Choroid plexus epithelial cell (primary cell): ENCODE data around the gene ITGB8.
A peak's percentile ranks its signal among the peaks of the same experiment; 100 is the strongest.

ENCODE experiments used
- DNase-seq: peaks from one replicate; pipeline ENCODE4 v3.0.0-alpha.2; 2010; ENCODE audit warnings: low read depth
- H3K4me3 ChIP-seq: 2 replicates; pipeline ENCODE4 v1.5.1; 2011; ENCODE audit warnings: low read depth, mild to moderate bottlenecking, control low read depth, low read length, moderate library complexity
- TF ChIP-seq, protein P1 (sequence below): conservative IDR thresholded peaks from 2 replicates; pipeline ENCODE4 v1.5.1; 2011; ENCODE audit warnings: low read depth, mild to moderate bottlenecking, control low read depth, inconsistent platforms, low read length, moderate library complexity

Gene ITGB8

DNA sequence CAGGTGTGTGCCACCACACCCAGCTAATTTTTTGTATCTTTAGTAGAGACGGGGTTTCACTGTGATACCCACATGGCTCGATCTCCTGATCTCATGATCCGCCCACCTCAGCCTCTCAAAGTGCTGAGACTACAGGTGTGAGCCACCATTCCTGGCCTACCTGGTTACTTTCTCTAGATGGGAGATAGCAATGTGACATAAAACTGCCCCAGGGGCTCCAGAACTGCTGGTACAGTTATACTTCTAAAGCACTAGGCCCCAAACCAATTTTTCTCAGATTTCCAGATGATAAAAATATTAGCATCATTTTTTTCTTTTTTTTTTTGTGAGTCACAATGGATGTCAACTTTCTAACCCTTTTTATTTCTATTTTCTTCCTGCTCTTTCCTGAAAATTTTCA, 27.4 kb downstream of the ITGB8 start:
- no peak overlapping the region for H3K4me3 ChIP-seq
- TF ChIP-seq, protein P1, sequence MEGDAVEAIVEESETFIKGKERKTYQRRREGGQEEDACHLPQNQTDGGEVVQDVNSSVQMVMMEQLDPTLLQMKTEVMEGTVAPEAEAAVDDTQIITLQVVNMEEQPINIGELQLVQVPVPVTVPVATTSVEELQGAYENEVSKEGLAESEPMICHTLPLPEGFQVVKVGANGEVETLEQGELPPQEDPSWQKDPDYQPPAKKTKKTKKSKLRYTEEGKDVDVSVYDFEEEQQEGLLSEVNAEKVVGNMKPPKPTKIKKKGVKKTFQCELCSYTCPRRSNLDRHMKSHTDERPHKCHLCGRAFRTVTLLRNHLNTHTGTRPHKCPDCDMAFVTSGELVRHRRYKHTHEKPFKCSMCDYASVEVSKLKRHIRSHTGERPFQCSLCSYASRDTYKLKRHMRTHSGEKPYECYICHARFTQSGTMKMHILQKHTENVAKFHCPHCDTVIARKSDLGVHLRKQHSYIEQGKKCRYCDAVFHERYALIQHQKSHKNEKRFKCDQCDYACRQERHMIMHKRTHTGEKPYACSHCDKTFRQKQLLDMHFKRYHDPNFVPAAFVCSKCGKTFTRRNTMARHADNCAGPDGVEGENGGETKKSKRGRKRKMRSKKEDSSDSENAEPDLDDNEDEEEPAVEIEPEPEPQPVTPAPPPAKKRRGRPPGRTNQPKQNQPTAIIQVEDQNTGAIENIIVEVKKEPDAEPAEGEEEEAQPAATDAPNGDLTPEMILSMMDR, result no peak
- no peak for DNase-seq

DNA sequence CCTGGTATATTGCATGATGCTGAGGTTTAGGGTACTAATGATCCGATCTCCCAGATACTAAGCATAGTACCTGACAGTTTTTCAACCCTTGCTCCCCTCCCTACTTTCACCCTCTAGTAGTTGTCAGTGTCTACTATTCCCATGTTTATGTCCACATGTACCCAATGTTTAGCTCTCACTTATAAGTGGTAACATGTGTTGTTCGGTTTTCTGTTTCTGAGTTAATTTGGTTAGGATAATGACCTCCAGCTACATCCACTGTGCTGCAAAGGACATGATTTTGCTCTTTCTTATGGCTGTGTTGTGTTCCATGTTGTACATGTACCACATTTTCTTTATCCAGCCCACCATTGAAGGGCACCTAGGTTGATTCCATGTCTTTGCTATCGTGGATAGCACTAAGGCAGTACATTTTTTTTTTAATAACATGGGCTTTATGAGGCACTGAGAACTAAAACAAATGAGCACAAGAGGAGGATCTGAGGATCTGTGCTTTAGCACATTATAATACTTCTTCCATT, 28.1 kb downstream of the ITGB8 start:
- H3K4me3 ChIP-seq, result no peak overlapping the region
- TF ChIP-seq, protein P1, result no peak
- no peak for DNase-seq

DNA sequence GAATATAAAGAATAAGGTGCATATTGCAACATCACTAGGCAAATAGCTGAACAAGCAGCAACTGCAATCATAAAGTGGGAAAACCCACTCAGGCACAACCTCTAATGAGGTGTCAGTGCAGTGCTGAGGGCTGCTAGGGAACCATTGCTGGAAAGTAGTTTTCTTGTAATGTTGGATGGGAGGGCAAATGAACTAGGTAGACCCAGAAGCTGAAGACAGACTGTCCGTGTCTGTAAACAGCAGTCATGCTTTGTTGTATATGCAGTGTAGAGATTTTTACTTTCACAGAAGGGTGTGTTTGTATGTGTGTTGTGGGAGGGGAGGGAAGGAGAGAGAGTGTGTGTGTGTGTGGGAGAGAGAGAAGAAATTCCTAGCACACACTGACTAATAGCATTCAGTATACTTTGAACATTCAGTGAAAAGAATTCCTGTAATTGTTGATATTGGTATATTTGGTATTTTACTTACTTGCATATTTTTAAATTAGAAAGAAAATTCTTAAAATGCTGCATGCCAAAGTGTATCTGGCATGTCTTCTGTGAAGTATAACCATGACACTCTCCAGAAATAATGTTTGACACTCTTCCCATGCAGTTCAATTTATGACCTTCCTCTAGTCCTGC, 28.8 kb downstream of the ITGB8 start:
- no peak overlapping the region for H3K4me3 ChIP-seq
- peak; percentile 7 for DNase-seq
- TF ChIP-seq, protein P1, result no peak

DNA sequence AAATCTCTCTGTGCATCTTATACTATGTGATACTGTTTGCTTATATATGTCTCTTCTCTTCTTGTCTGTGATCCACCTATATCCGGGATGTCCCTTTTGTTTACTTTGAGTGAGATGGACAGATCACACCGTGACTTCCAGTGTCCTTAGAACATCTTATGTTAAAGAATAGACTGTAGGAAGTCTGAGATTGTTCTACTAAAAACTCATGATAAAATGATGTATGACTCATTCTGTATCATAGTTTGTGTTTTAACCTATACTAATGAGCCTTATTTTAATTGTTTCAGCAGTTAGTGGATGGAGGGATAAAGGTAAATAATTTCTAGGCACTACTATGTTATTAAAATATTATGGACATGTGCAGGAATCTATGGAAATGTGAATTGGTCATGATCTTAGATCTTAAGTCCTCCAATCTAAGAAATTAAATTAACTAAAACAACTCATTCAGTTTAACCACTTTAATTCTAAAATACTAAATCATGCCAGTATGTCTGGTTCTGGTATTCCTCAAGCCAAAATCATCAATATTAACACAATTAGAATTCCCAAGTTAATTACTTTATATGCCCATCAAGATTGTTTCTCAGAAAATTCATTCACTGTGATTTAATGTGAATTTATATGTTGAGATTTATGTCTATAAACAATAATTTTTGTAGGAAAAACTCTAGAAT, 32.0 kb downstream of the ITGB8 start:
- no peak overlapping the region for H3K4me3 ChIP-seq
- DNase-seq, result no peak
- TF ChIP-seq, protein P1, result no peak

DNA sequence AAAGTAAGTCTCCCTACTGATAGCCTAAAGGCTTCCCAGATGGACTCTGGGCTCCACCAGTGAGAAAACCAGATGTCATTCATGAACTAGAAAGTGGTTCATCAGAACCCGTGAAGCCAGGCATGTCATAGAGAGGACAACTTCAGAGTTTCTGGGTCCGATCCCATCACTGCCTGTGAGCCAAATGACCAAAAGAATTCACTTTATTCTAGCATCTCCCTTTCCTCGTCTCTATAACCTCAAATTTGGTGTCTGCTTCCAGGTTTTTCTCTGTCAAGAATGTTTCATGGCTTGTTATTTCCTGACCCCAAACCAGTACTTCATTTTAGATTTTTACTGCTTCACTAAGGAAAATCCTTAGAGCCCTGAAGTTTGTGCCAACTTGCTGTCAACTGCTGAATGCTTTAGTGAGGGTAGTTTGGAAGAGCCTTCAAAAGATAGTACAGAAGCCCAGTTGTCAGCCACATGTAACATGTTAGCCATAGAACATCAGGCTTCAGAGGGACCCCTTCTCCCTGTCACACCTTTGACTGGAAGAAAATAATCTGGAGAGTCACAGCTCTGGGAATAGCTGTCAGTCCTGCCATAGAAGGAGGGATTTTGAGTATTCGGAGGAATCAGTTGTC, 34.0 kb downstream of the ITGB8 start:
- no peak for DNase-seq
- TF ChIP-seq, protein P1, result no peak
- H3K4me3 ChIP-seq, result no peak overlapping the region

DNA sequence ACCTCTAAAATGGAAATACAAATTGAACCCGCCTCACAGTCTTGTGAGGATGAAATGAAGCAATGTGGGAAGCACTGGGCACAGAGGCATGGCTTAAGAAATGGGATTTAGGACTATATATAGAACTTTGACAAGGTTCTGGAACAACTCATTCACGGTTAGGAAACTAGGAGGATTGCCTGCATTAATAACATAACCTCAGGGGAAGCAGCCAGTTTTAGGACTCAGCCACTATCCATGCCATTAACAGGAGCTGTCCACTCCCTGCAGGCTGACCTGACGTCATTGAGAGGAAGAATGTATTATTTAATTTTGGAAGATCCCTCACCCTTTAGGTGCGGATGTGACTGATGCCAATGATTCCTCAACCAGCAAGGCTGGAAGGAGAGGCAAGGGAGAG, 34.8 kb downstream of the ITGB8 start:
- DNase-seq, result no peak
- TF ChIP-seq, protein P1, result no peak
- H3K4me3 ChIP-seq, result no peak overlapping the region
